Fibroblast of villous mesenchyme (primary cell): ENCODE results near the gene BUD31. TPM values are rescaled to one million over a fixed set of nuclear protein-coding genes. Genes with fewer than 3 reads are reported as not detected.
"Not testable (repeated sequence)": the region's sequence is repeated elsewhere in the genome, so short reads cannot be mapped to it uniquely, and the experiment has no call there.

Experiments used
- DNase-seq: peaks from one replicate; pipeline ENCODE4 v3.0.0-alpha.2; 2010; ENCODE audit warnings: low read depth
- H3K4me3 ChIP-seq: 2 replicates; pipeline ENCODE4 v1.5.1; 2011; ENCODE audit warnings: low read depth, mild to moderate bottlenecking, low read length
- total RNA-seq: library from RNA; depleted of rRNA; stranded (reverse); fragments of >200 nt; gene quantifications from 2 replicates; pipeline ENCODE4 v1.2.3, GENCODE V29; 2012
- TF ChIP-seq, protein P1 (sequence below): IDR thresholded peaks from 2 replicates; pipeline ENCODE4 v1.5.1; 2012; ENCODE audit warnings: low read depth, mild to moderate bottlenecking, low read length; ENCODE audit not compliant: insufficient read depth

The BUD31 gene
- total RNA-seq, 1 donor: 101 TPM

GRCh38 chr7:99420986-99421385 lies 12.2 kb downstream of the BUD31 start:
- H3K4me3 ChIP-seq: no peak overlapping the region
- TF ChIP-seq, protein P1, sequence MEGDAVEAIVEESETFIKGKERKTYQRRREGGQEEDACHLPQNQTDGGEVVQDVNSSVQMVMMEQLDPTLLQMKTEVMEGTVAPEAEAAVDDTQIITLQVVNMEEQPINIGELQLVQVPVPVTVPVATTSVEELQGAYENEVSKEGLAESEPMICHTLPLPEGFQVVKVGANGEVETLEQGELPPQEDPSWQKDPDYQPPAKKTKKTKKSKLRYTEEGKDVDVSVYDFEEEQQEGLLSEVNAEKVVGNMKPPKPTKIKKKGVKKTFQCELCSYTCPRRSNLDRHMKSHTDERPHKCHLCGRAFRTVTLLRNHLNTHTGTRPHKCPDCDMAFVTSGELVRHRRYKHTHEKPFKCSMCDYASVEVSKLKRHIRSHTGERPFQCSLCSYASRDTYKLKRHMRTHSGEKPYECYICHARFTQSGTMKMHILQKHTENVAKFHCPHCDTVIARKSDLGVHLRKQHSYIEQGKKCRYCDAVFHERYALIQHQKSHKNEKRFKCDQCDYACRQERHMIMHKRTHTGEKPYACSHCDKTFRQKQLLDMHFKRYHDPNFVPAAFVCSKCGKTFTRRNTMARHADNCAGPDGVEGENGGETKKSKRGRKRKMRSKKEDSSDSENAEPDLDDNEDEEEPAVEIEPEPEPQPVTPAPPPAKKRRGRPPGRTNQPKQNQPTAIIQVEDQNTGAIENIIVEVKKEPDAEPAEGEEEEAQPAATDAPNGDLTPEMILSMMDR: no peak
- DNase-seq: no peak

- no peak overlapping the region for H3K4me3 ChIP-seq
- DNase-seq: no peak
- TF ChIP-seq, protein P1: no peak
Observed at GRCh38 chr7:99422186-99422585, 13.4 kb downstream of the BUD31 start.

GRCh38 chr7:99422625-99423024 lies 13.9 kb downstream of the BUD31 start:
- TF ChIP-seq, protein P1: no peak
- DNase-seq: no peak
- H3K4me3 ChIP-seq: no peak overlapping the region

- H3K4me3 ChIP-seq: no peak overlapping the region
- DNase-seq: no peak
- TF ChIP-seq, protein P1: no peak
Observed at GRCh38 chr7:99424932-99425730, 16.4 kb downstream of the BUD31 start.

DNA sequence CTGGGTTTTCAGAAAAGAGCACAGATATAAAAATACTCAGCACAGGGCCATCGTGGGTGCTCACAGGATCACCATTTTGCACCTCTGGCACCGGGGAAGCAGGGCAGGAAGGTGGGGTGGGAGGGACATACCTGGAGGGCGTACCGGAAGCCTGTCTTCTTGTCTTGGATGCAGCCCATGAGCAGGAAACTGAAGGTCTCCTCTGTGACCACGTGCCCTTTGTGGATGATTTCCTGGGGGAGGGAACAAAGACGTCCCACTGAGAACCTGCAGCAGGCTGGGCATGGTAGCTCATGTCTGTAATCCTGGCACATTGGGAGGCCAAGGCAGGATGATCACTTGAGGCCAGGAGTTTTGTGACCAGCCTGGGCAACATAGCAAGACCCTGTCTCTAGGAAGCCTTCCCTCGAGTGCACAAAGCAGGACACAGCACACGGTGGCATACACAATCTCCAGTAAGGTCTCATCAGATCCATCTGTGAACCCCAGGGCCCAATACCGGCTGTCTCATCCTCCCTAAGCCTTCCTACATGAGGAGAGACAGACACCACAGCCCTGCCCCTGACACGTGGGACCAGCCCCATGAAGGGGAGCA lies 20.3 kb downstream of the BUD31 start:
- no peak for DNase-seq
- no peak overlapping the region for H3K4me3 ChIP-seq
- TF ChIP-seq, protein P1: no peak

GRCh38 chr7:99429756-99430155 lies 21.0 kb downstream of the BUD31 start:
- H3K4me3 ChIP-seq: no peak overlapping the region
- TF ChIP-seq, protein P1: no peak
- DNase-seq: no peak

GRCh38 chr7:99431756-99432540 lies 23.2 kb downstream of the BUD31 start:
- DNase-seq, H3K4me3 ChIP-seq: not testable (repeated sequence)
